GM21576 (cell line): ENCODE data around the gene MEI1.
A peak's percentile ranks its signal among the peaks of the same experiment; 100 is the strongest.
"Not testable (repeated sequence)": the region's sequence is repeated elsewhere in the genome, so short reads cannot be mapped to it uniquely, and the experiment has no call there.

Experiments used
- ATAC-seq: cut with Tn5 transposase; IDR thresholded peaks from one replicate; pipeline ENCODE4 v1.9.1; 2021; ENCODE audit warnings: mild to moderate bottlenecking, moderate library complexity; ENCODE audit not compliant: unreplicated experiment

Gene MEI1

DNA sequence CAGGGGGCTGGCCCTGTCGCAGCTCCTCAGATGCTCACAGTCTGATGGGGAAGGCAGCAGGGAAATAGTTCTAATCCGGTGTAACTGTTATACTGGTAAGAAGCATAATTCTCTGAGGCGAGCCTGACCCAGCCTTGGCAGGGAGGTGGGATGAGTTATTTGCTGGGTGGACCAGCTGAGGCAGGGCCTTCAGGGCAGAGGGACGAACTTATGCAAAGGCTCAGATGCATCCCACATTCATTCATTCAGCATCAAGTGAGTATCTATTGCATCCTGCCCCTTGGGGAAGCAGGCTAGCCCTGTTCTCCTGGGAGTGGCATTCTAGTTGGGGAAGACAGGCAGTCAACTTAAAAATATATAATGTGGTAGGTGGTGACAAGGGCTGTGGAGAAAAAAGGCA, 120.0 kb downstream of the MEI1 start:
- ATAC-seq, result no peak

DNA sequence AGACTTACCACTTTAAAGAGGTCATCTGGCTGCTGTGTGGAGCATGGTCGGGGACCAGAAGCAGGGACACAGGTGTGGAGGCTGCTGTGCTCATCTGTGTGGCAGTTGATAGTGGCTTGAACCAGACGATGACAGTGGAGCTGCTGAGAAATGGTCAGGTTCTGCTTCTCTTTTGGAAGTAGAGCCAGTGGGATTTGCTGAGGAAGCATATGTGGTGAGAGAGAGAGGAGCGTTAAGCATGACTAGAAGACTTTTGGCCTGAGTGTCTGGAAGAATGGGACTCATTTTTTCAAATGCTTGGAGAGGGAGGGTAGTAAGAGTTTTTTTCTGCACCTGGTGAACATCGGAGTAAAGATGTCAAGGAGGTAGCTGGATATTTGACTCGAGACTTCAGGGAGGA, 121.1 kb downstream of the MEI1 start:
- no peak for ATAC-seq

DNA sequence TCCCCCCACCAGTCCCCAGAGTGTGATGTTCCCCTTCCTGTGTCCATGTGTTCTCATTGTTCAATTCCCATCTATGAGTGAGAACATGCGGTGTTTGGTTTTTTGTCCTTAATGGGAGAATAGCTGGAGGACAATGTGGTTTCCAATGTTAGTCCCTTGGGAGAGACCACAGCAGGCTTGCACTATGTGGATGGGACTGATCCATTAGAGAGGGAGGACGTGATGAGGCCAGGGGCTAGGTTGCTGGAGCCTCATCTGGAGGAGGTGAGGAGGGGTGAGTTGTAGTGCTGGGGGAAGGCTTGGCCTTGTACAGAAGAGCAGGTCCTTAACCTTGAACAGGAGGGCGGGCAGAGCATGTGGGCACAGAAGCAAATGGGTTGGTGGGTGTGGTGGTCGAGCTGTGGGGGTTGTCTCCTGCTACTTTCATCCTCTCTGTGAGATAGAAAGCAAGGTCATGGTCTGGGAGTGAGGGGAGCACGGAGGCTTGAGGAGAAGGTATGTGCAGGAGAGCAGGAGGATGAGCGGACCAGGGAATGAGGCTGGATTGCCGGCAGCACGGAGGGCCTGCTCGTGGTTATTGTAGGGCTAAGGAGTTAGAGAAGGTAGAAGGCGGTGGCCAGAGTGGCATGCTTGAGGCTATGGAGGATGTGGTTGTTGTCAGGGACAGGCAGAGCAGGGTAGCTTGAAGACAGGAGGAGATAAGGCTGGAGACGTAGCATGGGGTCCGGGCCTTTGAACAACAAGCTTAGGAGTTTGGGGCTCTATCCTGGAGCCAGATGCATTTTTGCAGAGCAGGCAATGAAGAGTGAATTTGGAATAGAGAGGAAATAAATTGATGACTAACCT, 122.4 kb downstream of the MEI1 start:
- no peak for ATAC-seq

DNA sequence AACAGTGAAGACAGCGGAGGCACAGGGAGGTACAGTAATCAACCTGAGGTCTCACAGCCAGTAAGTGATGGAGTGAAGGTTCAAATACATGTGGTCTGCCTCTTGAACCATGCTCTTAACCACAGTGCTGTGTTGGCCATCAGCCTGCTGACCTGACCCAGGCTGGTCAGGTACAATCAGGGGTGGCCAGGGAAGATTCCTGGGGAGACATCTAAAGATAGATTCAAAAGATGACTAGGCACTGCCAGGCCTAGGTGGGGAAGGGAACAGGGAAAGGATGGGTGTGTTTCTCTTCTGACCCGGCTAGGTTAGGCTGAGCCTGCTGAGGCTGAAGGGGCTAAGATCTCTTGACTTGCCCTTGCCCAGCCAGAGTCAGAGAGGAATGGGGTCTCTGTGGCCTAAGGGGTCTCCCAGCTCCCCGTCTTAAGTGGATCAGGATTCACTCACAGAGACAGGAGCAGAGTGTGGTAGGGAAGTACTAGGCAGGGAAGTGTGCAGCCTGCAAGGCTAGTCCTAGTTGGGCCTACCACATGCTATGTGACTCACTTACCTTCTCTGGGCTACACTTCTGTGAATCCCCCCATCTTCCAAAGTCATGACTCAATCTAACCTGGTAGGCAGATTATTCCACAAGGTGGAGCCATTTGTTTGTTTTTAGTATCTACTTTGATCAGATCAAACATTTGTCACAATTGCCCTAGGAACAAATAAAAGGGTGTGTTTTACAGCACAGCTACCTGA, 123.2 kb downstream of the MEI1 start:
- no peak for ATAC-seq

DNA sequence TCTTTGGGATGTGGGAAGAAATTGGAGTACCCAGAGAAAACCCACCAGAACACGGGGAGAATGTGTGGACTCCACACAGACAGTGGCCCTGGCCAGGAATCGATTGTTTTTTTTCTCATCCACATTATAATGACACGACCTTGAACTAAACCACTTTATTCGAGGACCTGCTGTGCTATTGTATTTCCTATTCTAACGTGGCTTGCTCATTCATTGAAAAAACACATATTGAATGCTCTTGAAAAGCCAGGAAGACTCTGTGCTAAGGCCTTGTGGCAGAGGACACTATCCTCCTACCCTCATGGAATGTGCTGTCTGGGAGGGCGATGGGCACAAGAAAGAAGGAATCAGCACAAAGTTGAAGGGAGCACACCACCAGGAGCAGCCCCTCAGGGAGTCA, 124.5 kb downstream of the MEI1 start:
- no peak for ATAC-seq

DNA sequence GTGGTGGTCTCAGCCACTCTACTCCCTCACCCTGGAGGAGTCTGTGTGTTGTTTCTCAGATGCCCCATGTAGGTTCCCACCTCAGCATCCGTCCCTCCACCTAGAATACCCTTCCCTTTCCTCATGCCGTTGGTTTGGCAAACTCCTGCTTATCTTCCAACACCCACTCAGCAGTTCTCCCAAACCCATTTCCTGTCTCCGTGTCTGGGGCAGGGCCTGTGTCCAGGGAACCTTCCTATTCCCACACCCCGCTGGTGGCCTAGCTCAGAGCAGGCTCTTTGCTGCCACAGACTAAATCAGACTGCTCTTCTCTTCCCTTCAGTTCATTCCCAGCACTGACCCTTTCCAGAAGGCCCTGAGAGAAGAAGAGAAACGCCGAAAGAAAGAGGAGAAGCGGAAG, 126.1 kb downstream of the MEI1 start:
- ATAC-seq, result no peak

DNA sequence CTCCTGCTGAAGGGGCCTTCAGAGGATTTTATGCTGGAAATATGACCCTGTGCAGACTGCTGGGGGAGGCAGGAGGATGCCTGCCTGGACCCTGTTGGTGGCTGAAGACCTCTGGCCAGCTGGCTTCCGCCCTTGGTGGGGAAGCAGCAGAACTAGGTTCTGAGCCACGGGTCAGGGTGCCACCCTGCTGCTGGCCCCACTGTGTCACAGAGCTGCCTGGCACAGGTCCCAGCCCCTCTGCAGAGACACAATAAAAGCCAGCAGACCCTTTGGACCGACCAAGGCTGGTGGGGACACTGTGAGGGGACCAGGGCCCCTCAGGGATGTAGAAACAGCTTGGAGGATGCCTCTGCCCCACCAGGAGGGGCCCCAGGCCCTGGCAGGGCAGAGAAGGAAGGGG, 126.7 kb downstream of the MEI1 start:
- no peak for ATAC-seq

DNA sequence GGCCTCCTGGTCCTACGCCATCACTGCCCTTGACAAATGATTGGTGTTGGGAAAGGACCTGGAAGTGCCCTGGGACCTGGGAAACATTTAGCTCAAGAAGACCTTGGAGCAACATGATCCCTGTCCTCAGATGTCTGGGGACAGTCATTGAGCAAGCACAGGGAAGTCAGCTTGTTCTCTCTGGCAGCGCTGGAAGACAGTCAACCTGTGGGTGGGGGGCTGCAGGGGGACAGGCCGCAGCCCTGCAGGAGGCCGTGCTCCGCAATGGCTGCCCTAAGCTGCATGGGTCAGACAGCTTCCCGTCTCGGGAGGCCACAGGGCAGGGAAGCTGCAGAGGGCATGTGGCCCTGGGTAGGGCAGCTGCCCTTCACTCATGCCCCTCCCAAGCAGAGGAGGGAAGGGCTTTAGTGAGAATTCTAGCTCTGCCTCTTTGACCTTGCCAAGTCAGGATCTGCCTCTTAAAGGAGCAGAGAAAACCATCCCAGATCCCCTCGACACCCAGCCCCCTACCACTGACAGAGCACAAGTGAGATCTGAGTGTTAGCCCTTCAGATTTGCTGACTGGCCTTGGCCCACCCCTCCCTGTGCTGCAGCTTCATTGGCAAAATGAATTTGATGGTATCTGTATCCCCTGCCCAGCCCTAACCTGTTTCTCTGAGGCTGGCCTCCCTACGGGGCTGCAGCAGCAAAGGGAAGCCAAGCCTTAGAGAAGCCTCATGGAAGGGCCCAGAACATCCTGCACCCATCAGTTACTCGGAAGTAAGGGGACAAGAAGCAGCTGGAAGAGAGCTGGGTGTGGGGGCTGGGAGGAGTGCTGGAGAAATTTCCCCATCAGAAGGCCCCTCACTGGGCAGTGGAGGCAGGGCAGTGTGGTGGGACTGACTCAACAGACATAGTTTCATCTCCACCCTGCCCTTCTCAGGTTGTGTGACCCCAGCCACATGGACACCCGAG, 127.4 kb downstream of the MEI1 start:
- no peak for ATAC-seq

DNA sequence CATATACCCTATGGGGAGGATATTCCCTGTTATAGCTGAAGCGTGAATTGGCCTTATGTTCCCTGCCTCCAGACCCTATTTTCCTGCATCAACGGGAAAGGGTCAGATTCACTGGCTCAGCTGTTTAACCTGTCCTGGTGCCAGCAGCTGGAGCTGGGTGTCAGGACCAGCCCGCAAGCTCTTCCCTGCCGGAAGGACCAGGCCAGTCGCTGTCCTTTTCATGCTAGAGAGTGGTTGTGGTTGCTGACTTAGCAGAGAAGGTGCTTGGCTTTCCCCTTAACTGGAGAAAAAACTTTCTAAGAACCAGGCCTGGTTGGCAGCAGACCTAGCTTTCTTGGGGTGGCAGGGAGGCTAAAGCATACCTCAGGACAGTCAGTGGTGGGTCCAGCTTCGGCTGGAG, 128.4 kb downstream of the MEI1 start:
- no peak for ATAC-seq

DNA sequence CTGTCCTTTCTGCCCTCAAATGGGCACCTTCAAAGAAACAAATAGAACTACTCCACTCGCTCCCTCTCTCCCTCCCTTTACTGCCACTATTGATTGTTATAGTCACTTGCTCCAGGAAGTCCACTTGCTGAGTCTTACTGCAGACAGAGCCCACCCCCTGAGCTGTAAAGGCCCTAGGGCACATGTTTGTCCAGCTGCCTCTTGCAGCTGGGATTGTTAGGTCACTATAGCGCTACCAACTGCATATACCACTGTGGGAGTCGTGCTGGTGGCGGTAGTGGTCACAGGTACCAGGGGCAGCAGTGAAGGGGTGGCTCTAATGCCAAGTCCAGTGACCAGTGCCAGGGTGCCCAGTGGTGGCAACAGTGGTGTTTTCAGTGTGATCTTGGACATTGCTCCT, 129.2 kb downstream of the MEI1 start:
- ATAC-seq, result no peak

DNA sequence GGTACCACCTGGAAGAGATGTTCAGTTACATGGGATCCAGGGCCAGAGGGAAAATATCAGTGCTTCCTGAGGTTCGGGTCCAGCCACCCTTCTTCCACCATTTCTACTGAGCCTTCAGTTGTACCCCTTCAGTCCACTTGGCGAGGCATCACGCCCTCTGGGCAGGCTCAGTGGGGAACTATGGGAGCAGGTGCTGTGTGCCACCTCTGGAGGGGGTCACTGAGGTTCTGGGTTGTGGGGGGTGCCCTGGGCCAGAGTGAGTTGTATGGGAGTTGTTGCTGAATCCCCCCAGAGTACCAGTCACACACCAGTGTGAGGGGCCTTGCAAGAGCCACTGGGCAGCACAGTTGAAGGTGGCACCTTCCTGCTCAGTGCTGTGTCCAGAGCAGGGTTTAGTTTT, 130.9 kb downstream of the MEI1 start:
- no peak for ATAC-seq

DNA sequence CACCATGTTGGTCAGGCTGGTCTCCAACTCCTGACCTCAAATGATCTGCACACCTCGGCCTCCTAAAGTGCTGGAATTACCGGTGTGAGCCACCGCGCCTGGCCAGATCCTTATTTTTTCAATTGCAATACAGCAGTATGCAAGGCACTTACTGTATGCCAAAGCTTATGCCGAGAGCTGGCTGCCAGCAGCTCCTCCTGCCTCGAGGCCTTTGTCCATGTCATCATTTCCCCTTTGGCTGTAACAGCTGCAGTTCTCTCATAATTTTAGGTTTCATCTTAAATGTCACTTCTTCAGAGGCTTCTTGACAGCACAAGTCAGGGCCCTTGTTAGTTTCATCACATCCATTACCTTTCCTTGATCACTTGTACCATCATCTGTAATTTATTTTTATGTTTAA, 132.1 kb downstream of the MEI1 start:
- ATAC-seq, result no peak

DNA sequence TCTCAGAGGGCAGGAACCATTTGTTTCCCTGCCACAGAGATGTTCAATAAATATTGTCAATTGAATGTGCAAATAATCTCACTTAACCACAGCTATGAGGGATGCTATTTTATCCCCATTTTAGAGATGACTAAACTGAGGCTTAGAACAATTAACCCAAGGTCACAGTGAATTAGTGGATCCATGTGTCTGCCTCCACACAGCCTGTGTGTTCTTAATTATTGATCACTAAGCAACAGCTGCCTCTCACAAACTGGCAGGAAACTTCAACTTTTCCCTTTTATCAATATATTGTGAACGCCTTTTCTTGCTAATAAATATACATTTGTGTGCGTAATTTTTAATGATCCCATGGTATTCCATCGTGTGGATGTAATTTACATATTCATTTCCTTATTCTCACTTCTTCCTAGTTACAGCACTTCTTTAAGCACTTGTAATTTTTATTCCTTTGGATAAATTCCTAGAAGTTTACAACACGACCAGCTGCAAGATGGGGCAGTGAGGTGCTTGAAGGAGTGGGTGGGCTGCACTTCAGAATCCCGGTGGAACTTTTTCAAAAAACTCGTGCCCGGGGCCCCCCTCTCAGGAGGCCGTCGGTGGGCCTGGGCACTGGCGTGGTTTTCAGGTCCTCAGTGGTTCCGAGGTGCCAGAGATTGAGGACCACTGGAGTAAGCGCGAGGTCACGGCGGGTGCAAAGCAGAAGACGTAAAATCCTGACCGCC, 132.7 kb downstream of the MEI1 start:
- no peak for ATAC-seq

DNA sequence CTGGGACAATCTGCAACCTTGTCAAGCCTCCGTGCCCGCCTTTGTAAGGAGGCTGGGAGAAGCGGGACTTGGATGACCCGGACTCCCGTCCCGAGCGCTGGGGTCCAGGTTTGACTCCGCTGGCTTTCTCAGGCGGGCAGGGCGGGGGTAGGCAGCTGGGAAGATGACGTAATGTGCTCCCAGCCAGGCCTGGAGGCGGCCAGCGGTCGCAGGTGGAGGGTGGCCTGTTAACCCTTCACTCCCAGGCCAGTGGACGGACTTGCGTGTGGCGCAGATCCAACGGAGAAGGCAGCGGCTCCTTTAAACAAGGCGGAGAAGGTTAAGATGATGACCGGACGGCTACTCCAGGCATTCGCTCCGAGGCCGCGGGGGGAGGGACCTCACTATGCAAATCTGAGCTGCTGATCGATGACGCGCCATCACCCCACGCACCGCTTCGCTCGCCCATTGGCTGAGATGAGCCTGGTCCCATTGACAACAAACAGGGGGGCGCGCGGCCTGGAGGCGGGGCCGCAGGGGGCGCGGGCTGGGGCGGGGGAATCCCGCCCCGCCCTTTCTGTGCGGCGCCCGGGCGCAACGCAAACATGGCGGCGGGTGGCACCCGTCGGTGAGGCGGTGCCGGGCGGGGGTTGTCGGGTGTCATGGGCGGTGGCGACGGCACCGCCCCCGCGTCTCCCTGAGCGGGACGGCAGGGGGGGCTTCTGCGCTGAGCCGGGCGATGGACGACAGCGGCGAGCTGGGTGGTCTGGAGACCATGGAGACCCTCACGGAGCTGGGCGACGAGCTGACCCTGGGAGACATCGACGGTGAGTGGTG, 133.5 kb downstream of the MEI1 start, which contains the start of gene SREBF2:
Gene SREBF2 (plus strand): TSS at position 553 of the 816 bp plus-strand sequence. CDS start 166 bp downstream, at position 719.
- ATAC-seq, result peak; percentile 87

DNA sequence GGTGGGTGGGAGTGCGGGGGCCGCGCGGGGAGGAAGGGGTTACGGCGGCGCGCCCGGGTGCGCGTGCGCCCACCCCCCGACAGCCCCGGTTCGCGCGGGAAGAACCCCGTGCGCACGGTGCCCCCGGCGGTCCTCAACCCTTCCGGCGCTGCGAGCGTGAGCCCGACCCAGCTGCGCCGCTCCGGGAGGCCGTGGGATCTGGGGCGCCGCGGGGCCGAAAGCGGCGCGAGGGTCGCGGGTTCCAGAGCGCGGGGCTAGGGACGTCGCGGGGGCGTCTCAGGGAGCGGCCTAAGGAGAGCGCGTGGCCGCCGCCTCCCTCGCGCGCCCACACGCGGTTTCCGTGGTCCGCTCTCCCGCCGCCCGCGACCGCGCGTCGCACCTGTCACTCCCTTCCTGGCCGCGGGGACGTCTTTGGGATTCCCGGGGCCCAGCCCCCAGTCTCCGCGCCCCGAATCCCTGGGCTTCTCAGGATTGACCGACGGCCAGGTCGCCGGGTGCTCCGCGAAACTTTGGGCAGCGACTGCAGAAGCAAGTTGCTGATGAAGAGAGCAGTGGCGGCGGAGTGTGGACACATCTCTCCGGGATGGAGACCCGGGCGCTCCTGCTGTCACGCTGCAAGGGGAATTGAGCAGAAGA, 134.2 kb downstream of the MEI1 start:
- peak; percentile 11 for ATAC-seq

DNA sequence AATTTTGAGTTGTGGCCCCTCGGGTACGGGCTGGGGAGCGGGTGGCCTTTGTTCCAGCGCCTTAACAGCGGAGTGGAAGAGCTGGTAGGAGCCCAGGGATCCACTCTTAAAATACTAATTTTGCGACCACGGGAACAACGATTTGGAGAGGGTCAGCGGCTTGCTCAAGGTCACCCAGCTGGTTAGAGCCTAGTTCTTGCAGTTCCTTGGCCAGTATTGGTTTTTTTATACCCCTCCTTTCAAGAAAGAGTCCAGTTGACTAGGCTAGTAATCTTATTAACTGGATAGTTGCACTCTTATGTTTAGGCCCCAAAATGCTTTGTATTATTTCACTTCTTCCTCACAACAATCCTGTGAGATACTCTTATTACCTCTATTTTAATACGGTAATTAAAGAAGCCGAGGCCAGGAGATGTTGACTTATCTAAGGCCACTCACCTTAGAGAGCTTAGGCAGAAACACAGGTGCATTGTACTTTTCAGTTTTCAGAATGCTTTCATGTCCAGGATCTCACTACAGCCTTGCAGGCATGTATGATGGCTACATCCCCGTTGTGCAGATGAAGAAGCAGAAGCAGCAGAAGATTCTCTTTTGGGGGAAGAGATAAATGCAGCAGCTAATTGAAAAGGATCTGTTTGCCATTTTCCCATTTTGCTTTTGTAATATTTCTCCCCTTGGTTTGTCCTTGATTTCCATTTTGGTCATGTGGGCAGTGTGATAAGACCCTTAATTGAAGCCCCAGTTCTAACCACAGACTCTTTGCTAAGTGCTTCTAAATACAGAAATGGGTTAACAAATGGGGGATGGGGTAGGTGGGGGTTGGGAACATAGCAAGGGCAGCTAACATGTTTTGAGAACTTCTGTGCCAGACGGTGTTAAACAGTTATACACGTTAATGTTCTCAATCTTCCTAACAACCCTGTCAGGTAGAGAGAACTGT, 135.0 kb downstream of the MEI1 start:
- ATAC-seq, result no peak

DNA sequence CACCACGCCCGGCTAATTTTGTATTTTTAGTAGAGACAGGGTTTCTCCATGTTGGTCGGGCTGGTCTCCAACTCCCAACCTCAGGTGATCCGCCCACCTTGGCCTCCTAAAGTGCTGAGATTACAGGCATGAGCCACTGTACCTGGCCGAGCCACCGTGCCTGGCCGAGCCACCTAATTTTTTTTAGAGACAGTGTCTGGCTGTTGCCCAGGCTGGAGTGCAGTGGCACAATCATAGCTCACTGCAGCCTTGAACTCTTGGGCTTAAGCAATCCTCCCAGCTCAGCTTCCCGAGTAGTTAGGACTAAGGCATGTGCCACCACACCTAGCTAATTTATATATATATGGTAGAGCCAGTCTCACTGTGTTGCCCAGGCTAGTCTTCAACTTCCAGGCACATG, 136.2 kb downstream of the MEI1 start:
- ATAC-seq, result not testable (repeated sequence)

DNA sequence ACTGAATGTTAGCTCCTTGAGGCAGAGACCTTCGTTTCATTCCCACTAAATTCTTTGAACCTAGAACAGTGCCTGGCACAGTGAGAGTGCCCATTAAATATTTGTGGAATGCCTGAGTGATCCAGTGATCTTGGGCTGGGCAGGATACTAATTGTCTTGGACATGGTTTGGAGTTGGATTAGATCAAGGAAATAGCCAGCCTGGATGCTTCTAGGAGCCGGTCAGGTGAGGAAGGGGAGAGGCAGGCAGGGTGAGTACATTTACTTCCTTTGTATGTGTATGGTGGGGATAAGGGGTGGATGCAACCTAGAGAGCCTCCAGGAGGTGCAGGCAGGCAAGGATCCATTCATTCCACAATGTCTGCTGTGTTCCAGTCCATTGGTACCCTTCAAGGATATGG, 137.2 kb downstream of the MEI1 start:
- no peak for ATAC-seq
